Stimulated activated CD8-positive, alpha-beta memory T cell treated with anti-CD3 and anti-CD28 coated beads, Interleukin-7, amount 100 ng/mL, for 1 hour (primary cell): ENCODE results near the gene GPER1.

Source experiments
- DNase-seq, 2 donors: peaks; one replicate each; pipeline ENCODE4 v3.0.0-alpha.2; 2020; ENCODE audit warnings: low read depth in 2 of 2

The GPER1 gene

GRCh38 chr7:1053816-1054370, 34.0 kb upstream of the GPER1 start:
- DNase-seq, result no peak

DNA sequence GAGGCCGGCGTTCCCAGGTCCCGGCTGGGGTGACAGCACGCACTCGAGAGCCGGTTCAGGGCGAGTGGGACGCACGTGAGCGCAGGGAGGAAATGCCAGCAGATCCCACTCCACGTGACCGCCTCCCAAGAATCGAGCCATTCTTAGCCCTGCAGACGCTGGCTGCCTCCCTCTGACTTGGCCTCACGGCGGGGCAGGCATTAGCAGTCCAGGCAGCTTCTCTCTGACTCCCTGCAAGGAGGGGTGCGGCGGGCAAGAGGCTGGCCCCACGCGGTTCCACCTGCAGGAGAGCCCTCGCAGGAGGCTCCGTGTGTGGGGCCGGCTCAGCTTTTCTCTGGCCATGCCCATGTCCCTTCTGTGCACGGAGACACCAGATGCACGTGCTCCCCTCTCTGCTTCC, 33.5 kb upstream of the GPER1 start:
- no peak for DNase-seq

DNA sequence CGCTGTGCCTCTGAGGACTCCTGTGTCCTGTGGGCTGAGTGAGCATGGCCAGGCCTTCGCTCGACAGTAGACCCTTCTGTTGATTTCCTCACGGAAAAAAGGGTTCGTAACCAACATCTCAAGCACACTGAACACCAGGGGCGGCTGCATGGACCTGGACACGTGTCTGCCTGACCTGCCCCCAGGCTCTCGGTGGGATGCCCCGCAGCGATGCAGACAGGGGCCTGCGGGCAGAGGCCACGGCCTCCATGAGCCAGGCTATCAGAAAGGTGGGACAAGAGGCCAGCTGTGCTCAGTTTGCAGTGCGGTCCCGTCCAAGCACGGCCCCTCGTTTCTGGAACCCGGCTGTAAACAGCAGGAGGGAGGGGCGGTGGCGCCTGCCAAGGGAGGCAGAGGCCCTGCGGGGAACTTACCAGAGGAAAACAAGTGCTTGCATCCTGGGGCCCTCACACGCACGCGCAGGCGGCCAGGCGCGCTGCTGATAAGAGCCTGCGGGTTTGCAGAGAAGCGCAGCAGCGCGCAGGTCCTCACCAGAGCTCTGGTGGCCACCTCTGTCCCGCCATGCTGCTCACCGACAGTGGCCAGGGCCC, 33.0 kb upstream of the GPER1 start:
- peak in 1 of 2 donors; percentile 31 for DNase-seq

DNA sequence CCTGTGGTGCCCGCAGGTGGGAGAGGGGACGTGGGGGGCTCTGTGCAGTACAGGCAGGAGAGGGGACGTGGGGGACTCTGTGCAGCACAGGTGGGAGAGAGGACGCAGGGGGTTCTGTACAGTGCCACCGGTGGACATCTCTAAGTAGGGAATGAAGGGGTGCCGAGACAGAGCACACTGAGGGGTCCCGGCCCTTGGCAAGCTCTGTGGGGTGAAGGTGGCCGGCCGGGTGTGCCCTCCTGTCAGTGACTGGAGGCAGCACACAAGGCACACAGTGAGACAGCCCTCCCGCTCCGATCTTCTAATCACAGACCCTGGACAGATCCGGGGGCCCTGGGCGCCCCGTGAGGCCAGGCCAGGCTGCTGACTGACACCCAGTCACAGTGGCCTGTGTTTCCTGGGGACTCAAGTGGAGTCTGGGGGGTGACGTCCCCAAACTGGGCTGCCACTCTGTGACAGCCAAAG, 32.4 kb upstream of the GPER1 start:
- no peak for DNase-seq

DNA sequence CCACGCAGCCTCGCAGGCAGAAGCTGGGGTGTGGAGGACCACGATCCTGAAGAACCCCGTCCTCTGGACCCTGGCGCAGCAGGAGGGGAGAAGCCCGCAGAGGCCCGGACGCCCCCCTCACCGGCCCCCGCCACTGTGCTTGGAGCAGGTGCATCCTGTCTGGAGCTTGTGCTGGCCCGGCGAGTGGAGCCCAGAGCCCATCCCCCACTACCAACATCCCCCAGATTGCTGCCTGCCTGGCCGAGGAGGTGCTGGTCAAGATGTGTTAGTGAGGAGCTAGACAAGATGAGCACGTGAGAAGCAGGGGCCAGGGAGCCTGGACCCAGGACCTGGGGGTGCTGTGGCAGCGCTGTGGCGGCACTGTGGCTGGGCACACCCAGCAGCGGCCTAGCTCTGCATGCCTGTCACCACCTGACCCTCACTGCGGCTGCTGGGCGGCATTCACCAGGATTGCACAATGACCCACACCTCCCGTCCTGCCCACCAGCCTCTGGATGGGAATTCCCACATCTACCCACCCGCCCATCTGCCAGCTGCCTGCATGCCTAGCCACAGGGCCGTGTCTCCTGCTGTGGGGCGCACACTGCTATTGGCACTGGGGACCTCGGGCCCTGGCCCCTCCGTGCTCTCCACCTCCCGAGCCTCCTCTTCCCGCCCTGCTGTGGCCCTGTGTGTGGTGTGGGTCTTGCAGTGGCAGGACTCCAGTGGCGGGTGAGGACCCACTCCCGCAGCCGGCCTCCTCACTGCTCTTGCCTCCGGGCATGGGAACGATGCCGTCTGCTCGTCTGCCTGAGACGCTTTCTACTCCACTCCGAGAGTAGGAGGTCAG, 31.7 kb upstream of the GPER1 start:
- DNase-seq, result no peak

- no peak for DNase-seq
Observed at GRCh38 chr7:1056785-1057410, 31.0 kb upstream of the GPER1 start.

GRCh38 chr7:1057416-1058291, 30.3 kb upstream of the GPER1 start:
- no peak for DNase-seq

- no peak for DNase-seq
Observed at GRCh38 chr7:1058311-1058710, 29.6 kb upstream of the GPER1 start.

DNA sequence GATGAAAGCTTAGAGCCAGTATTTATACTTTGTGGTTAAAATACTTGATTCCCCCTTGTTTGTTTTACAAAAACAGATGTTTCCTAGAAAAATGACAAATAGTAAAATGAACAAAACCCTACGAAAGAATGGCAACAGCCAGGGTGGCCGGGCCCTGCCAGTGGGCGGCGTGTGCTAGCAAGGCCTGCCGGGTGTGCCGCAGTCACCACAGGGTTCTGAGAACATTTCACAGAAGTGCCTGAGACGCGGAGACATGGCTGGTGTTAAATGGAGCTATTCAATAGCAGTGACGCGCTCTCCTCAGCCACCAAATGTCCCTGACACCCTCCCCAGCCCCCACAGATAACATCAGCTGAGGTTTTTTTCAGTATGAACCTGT, 29.1 kb upstream of the GPER1 start:
- no peak for DNase-seq

DNA sequence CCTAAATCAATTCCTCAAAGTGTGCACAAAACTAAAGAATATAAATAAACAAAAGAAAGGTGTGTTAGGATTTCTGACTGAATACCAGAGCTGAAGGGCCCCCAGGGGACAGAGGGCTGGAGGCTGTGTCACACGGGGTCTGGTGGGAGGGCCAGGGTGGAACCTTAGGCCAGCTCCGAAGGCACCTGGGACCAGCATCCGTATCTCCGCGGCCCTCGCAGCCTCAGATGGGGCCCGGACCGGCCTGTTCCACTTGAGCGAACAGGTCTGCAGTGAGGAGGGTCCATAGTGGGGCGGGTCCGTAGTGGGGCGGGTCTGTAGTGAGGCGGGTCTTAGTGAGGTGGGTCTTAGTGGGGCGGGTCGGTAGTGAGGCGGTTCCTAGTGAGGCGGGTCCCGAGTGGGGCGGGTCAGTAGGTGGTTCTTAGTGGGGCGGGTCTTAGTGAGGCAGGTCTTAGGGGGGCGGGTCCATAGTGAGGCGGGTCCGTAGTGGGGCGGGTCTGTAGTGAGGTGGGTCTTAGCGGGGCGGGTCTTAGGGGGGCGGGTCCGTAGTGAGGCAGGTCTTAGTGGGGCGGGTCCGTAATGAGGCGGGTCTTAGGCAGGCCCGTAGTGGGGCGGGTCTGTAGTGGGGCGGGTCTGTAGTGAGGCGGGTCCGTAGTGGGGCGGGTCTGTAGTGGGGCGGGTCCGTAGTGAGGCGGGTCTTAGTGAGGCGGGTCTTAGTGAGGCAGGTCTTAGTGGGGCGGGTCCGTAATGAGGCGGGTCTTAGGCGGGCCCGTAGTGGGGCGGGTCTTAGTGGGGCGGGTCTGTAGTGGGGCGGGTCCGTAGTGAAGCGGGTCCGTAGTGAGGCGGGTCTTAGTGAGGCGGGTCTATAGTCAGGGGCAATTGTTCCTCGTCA, 28.5 kb upstream of the GPER1 start:
- DNase-seq, result no peak

- DNase-seq, result no peak
Observed at GRCh38 chr7:1060315-1061072, 27.4 kb upstream of the GPER1 start.

GRCh38 chr7:1061180-1061579, 26.7 kb upstream of the GPER1 start:
- no peak for DNase-seq

DNA sequence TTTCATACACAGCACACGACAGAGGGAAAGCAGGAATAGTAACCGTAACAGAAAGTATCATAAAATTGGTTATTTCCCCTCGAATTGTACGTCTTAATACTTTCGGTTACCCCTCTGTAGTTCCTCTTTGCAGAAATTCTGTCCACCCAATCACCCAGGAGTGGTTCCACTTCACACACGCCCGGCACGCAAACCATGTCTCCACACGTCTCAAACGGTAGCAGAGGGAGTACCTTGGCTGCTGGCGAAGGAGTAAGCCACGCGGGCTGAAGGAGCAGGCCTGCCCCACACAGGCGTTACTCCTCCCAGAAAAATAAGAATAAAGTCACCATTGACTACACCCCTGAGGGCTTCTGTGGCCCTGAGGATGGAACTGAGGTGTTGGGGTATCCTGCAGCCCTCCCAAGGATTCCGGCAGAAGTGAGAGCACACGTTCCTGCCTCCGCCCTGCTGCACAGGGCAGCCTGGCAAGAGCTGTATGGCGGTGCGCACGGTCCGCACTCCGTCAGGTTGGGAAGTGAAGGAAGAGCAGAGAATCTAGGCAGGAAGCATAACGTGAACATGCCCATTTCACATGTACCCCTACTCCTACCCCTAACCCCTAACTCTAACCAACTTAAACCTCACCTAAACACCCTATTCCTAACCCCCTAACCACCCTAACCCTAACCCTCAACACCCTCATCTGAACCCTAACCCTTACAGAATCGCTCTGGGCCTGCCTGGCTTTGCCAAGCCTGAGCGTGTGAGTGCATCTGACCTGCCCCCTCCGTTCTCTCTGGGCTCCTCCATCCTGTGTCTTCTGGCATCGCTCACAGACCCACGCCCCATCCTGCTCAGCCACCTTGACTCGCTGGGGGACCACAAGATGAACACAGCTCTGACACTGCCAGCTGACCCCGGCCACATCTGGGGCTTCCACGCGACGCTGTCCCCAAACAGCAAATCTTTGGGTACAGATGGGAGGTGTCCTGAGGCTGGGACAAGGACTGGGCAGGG, 25.3 kb upstream of the GPER1 start:
- no peak for DNase-seq

DNA sequence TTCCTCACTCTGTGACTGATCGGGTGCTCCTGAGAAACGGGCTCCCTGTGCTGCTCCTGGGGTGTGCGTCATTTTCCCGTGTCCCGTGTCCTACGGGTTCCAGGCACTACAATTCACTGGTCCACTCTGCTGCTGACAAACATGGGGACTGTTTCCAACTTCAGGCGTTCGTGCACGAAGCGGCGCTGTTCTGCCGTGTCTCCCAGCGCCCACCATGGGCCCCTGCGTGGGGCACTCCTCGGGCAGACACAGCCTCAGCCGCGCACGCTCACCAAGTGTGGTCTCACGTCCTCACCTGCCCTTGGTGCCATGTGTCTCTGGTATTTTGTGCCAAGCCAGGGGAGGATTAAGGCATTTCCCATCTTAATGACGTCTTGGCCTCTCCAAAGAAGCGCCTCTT, 24.6 kb upstream of the GPER1 start:
- no peak for DNase-seq

- DNase-seq, result no peak
Observed at GRCh38 chr7:1064581-1064980, 23.3 kb upstream of the GPER1 start.

DNA sequence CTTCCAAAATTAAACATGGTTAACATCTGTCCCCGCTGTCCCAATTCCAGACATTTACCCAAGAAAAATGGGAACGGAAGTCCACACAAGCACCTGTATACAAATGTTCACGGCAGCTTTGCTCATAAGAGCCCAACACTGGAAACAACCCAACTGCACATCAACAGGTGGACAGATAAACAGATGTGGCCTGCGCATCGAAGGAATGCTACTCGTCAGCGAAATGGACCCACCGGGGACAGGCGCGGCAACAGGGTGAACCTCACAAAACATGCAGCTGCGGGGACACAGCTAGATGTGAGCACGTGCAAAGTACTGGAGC, 22.7 kb upstream of the GPER1 start:
- no peak for DNase-seq

DNA sequence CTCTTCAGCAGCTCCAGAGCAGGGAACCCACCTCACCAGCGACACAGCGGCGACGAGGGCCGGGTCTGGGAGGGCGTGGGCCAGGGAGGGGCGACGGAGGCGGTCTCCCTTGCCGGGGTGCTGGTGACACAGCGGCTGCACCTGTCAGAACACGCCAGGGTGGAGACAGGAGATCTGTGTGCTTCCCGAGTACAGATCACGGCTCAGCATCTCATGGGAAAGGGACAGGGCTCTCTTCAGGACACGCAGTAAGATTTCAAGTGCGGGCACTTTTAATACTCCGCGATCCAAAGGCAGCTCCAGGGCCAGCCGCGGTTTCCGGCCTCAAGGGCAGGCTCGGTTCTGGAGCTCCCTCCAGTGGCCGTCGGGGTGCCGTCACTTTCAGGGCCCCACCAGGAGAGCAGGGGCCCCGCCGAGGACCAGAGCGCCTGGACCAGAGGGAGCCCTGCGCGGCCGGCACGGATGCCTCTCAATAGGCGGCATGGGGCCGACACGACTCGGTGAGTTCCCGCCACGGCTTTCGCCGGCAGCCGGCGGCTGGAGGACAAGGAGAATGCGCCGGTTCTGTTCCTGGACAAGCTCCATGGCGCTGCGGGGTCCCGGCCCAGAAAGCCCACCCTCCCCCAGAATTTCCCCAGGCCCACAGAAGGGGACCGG, 22.2 kb upstream of the GPER1 start:
- peak; percentile 52 to 67 for DNase-seq

- no peak for DNase-seq
Observed at GRCh38 chr7:1066242-1066588, 21.7 kb upstream of the GPER1 start.
